HepG2 (cell line): ENCODE results near the gene CDC6. TPM values are rescaled to one million over a fixed set of nuclear protein-coding genes. Genes with fewer than 3 reads are reported as not detected.

Experiments used
- ARID3A ChIP-seq: IDR thresholded peaks from 2 replicates; pipeline ENCODE4 v1.6.1; 2012; ENCODE audit warnings: low read depth, low read length, improper control_type of control experiment
- EEA1 ChIP-seq: sonication (generic); formaldehyde crosslinking; IDR thresholded peaks from 2 replicates; pipeline ENCODE4 v1.5.1; 2020; ENCODE audit warnings: mild to moderate bottlenecking, missing genetic modification reagents, borderline replicate concordance
- GFI1 ChIP-seq: sonication (generic); formaldehyde crosslinking; IDR thresholded peaks from 2 replicates; pipeline ENCODE4 v1.5.0; 2020; ENCODE audit warnings: missing genetic modification reagents, mild to moderate bottlenecking, borderline replicate concordance
- HOXA3 ChIP-seq: sonication (generic); formaldehyde crosslinking; IDR thresholded peaks from 2 replicates; pipeline ENCODE4 v1.5.0; 2020; ENCODE audit warnings: missing genetic modification reagents
- NFE2 ChIP-seq: sonication (generic); formaldehyde crosslinking; IDR thresholded peaks from 2 replicates; pipeline ENCODE4 v1.4.0; 2020; ENCODE audit warnings: missing genetic modification reagents
- NFKB2 ChIP-seq: sonication (generic); formaldehyde crosslinking; IDR thresholded peaks from 2 replicates; pipeline ENCODE4 v1.4.0; 2020; ENCODE audit warnings: missing genetic modification reagents, borderline replicate concordance
- PHF20 ChIP-seq: sonication (generic); formaldehyde crosslinking; IDR thresholded peaks from 2 replicates; pipeline ENCODE4 v1.5.0; 2020; ENCODE audit warnings: mild to moderate bottlenecking, missing genetic modification reagents
- PITX1 ChIP-seq: sonication (generic); formaldehyde crosslinking; IDR thresholded peaks from 2 replicates; pipeline ENCODE4 v1.5.1; 2020; ENCODE audit warnings: mild to moderate bottlenecking, missing genetic modification reagents
- POLR2A ChIP-seq, 2 experiments: IDR thresholded peaks; 2 replicates each; pipeline ENCODE4 v1.6.1; 2011; ENCODE audit warnings: low read depth in 2 of 2, low read length in 2 of 2, mild to moderate bottlenecking in 1 of 2, moderate library complexity in 1 of 2; ENCODE audit not compliant: insufficient read depth in 1 of 2
- SIN3A ChIP-seq: IDR thresholded peaks from 2 replicates; pipeline ENCODE4 v1.6.1; 2011; ENCODE audit warnings: low read depth, mild to moderate bottlenecking, control low read depth, low read length, borderline replicate concordance
- SMAD3 ChIP-seq: sonication (generic); formaldehyde crosslinking; IDR thresholded peaks from 2 replicates; pipeline ENCODE4 v1.4.0; 2020; ENCODE audit warnings: missing genetic modification reagents
- SYNCRIP ChIP-seq: fragments of 200-400 bp; formaldehyde crosslinking; IDR thresholded peaks from 2 replicates; pipeline ENCODE4 v1.6.1; 2018; ENCODE audit warnings: mild to moderate bottlenecking, low read depth, low read length; ENCODE audit not compliant: insufficient read depth
- TIGD3 ChIP-seq: sonication (generic); formaldehyde crosslinking; IDR thresholded peaks from 2 replicates; pipeline ENCODE4 v1.5.1; 2020; ENCODE audit warnings: mild to moderate bottlenecking, missing genetic modification reagents, borderline replicate concordance
- U2AF1 ChIP-seq: fragments of 200-400 bp; formaldehyde crosslinking; optimal IDR thresholded peaks from 2 replicates; pipeline ENCODE3; 2017; ENCODE audit warnings: mild to moderate bottlenecking, low read depth, low read length
- ZBTB43 ChIP-seq: sonication (generic); formaldehyde crosslinking; conservative IDR thresholded peaks from 2 replicates; pipeline ENCODE4 v1.4.0; 2020; ENCODE audit warnings: missing genetic modification reagents
- ZBTB7B ChIP-seq: sonication (generic); formaldehyde crosslinking; IDR thresholded peaks from 2 replicates; pipeline ENCODE4 v1.4.0; 2020; ENCODE audit warnings: missing genetic modification reagents
- ZNF414 ChIP-seq: sonication (generic); formaldehyde crosslinking; IDR thresholded peaks from 2 replicates; pipeline ENCODE4 v1.5.0; 2020; ENCODE audit warnings: missing genetic modification reagents
- ZNF430 ChIP-seq: sonication (generic); formaldehyde crosslinking; IDR thresholded peaks from 2 replicates; pipeline ENCODE4 v1.9.0; 2021; ENCODE audit warnings: mild to moderate bottlenecking, missing genetic modification reagents
- ZNF441 ChIP-seq: sonication (generic); formaldehyde crosslinking; IDR thresholded peaks from 2 replicates; pipeline ENCODE4 v1.7.0; 2021; ENCODE audit warnings: missing genetic modification reagents, borderline replicate concordance
- ZNF577 ChIP-seq: sonication (generic); formaldehyde crosslinking; IDR thresholded peaks from 2 replicates; pipeline ENCODE4 v1.4.0; 2020; ENCODE audit warnings: mild to moderate bottlenecking, low read depth, missing genetic modification reagents, borderline replicate concordance
- ZNF614 ChIP-seq: IDR thresholded peaks from 2 replicates; pipeline ENCODE4 v1.6.1; 2018; ENCODE audit warnings: missing biosample characterization, missing genetic modification reagents, inconsistent platforms, borderline replicate concordance
- ZNF746 ChIP-seq: sonication (generic); formaldehyde crosslinking; IDR thresholded peaks from 2 replicates; pipeline ENCODE4 v1.8.0; 2022; ENCODE audit warnings: mild to moderate bottlenecking, missing genetic modification reagents
- ZNF768 ChIP-seq: sonication (generic); formaldehyde crosslinking; IDR thresholded peaks from 2 replicates; pipeline ENCODE4 v1.4.0; 2020; ENCODE audit warnings: missing genetic modification reagents
- polyA plus RNA-seq, 8 experiments: library from polyadenylated mRNA; depleted of rRNA in 3 of 8; stranded (reverse) in 7 of 8; unstranded in 1 of 8; fragments of >200 nt; fragmentation: Illumina TruSeq in 4 of 8; extraction: Trizol in 4 of 8; gene quantifications; 2 replicates each; pipeline versions ENCODE4 v1.2.1 to v1.2.3, GENCODE V29; 2011 to 2016; ENCODE audit warnings: low read depth in 4 of 8, missing spikeins in 1 of 8, mixed read lengths in 1 of 8; ENCODE audit not compliant: insufficient read depth in 1 of 8
- total RNA-seq, 5 experiments: library from RNA; depleted of rRNA; stranded (reverse); fragments of >200 nt; fragmentation: Illumina TruSeq; extraction: Trizol; gene quantifications; 2 replicates each; pipeline ENCODE4 v1.2.3, GENCODE V29; 2016; ENCODE audit warnings: low read depth in 1 of 5

The CDC6 gene
- total and polyA plus RNA-seq, 2 of the 13 experiments (the other 11 are each of a cell fraction or from before 2014, with no cell fraction given), result 17.4 to 114 TPM

GRCh38 chr17:40342504-40343218 is 55.0 kb downstream of the CDC6 start (continued):
- TF ChIP-seq EEA1 (0 out of 2 replicates have a peak, but pooled peaks have one; percentile 30), SMAD3 (CRISPR knock-in tag) (no peak), ZNF614 (CRISPR knock-in tag) (no peak), ZBTB43 (0 out of 2 replicates have a peak, but pooled peaks have one; percentile 4), HOXA3 (CRISPR knock-in tag) (0 out of 2 replicates have a peak, but pooled peaks have one; percentile 4), PHF20 (CRISPR knock-in tag) (peak; percentile 23; the same call in 1 of the 2 replicates), ZBTB7B (CRISPR knock-in tag) (0 out of 2 replicates have a peak, but pooled peaks have one; percentile 1), PITX1 (no peak), SIN3A (peak; percentile 21; the same call in 1 of the 2 replicates), ZNF577 (no peak), NFKB2 (CRISPR knock-in tag) (no peak), ZNF441 (CRISPR knock-in tag) (0 out of 2 replicates have a peak, but pooled peaks have one; percentile 13), SYNCRIP (no peak), ARID3A (no peak), U2AF1 (no peak), ZNF430 (CRISPR knock-in tag) (no peak), ZNF414 (CRISPR knock-in tag) (peak; percentile 2; the same call in 1 of the 2 replicates), GFI1 (CRISPR knock-in tag) (peak; percentile 45; the same call in 1 of the 2 replicates), POLR2A (IDR thresholded peaks at IDR 0.05; ENCODE audit: insufficient read depth in 1 of 2, low read depth in 2 of 2, low read length in 2 of 2) (0 out of 4 replicates have a peak, but pooled peaks of 1 of the 2 experiments have one; percentile 8), NFE2 (CRISPR knock-in tag) (no peak), ZNF768 (0 out of 2 replicates have a peak, but pooled peaks have one; percentile 22), ZNF746 (CRISPR knock-in tag) (0 out of 2 replicates have a peak, but pooled peaks have one; percentile 9), TIGD3 (peak; percentile 58; the same call in 1 of the 2 replicates)
